ENCODE measurements around the gene TMED1. TPM values are rescaled to one million over a fixed set of nuclear protein-coding genes. Genes with fewer than 3 reads are reported as not detected.

The TMED1 gene
- total RNA-seq, 1 experiment from 2014 or later, result 21.3 TPM

GRCh38 chr19:10836479-10837330 is 693 bp upstream of the TMED1 start:
- H3K4me2 ChIP-seq, result peak overlapping the region; percentile 71
- intact Hi-C loops (cut with micrococcal nuclease; ENCODE audit: unreplicated experiment), result loop anchor here (1.0 kb wide), 3 partner anchors 27 to 119 kb away; no protein-coding TSS in a partner anchor
- peaks cover 10% of the 10 kb centered on the region; the same call in 1 of the 2 replicates for H3K79me2 ChIP-seq (ENCODE audit: low read depth)
- POLR2A ChIA-PET (ENCODE audit: unreplicated experiment), result interaction anchor here (0.5 to 1.0 kb wide), 5 partner anchors 9 to 119 kb away, joined by 3 to 24 read pairs (median 5); partner anchors contain the start of gene DNM2
- TF ChIP-seq CTCF (conservative IDR thresholded peaks at IDR 0.05), result no peak
- no peak for TF ChIP-seq EZH2 (IDR thresholded peaks at IDR 0.05; ENCODE audit: low read depth)
- H4K20me1 ChIP-seq (ENCODE audit: insufficient read depth), result no peaks in the 10 kb centered on the region
- peaks cover 8% of the 10 kb centered on the region for H3K36me3 ChIP-seq (ENCODE audit: low read depth)
- peaks cover 13% of the 10 kb centered on the region for H3K4me1 ChIP-seq (replicated peaks; ENCODE audit: insufficient read depth)
- H3K9me2 ChIP-seq (ENCODE audit: insufficient read depth), result no peaks in the 10 kb centered on the region
- no peak for DNase-seq
- CTCF ChIA-PET, result interaction anchor here (0.6 to 2.5 kb wide), 7 partner anchors 18 to 289 kb away, joined by 3 to 24 read pairs (median 12); partner anchors contain the start of gene DNM2
- H2AFZ ChIP-seq, result peak overlapping the region; percentile 91
- TSS peak; percentile 51 for BruUV-seq (replicated peaks)
- H3K27me3 ChIP-seq (ENCODE audit: insufficient read depth, low read depth), result no peaks in the 10 kb centered on the region
- no peaks in the 10 kb centered on the region for H3K9me3 ChIP-seq (ENCODE audit: insufficient read depth, low read depth)
- H3F3A ChIP-seq (ENCODE audit: insufficient read depth, low read depth), result peaks cover 32% of the 10 kb centered on the region
- H3K4me3 ChIP-seq, result peak overlapping the region; percentile 62
- H3K27ac ChIP-seq, result peak overlapping the region; percentile 89

DNA sequence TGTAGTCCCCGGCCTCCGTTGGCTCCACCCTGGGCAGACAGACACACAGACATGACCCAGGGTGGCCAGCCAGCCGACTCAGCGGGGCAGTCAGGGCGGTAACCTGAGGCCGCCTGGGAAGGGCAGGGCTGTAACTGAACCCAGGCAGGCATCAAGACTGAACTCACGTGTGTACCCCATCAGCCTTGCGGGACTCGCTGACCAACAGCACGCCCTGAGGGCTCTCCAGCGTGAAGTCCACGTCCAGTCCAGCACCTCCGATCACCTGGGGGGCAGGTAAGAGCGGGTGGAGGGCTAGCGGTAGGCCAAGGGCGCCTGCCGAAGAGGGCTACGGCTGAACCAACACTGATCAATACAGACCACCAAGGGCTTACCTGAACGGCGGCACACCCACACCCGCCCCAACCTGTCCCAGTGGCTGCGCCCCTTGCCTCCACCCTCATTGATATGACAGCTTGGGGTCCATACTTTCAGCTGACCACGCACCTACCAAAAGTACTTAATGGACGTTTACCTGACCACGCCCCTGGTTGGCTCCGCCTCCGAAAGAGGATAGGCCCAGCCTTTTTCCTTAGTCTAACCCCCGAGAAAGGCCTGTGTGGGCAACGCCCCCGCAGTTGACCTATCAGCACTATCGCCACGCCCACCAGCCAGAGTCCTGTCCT is 791 bp downstream of the TMED1 start:
- intact Hi-C loops (cut with micrococcal nuclease; ENCODE audit: unreplicated experiment), result loop anchor here (2.0 kb wide), 1 partner anchor 36 kb away; the partner anchor contains the start of gene CARM1
- peak in 1 of 2 experiments; percentile 99 for DNase-seq
- Histone ChIP-seq H3K36me3 (ENCODE audit: low read depth) (peaks cover 8% of the 10 kb centered on the region), H2AFZ (no peak overlapping the region), H3K79me2 (ENCODE audit: low read depth) (peaks cover 10% of the 10 kb centered on the region; the same call in 1 of the 2 replicates), H3F3A (ENCODE audit: insufficient read depth, low read depth) (peaks cover 32% of the 10 kb centered on the region), H4K20me1 (ENCODE audit: insufficient read depth) (no peaks in the 10 kb centered on the region), H3K4me1 (replicated peaks; ENCODE audit: insufficient read depth) (peaks cover 13% of the 10 kb centered on the region), H3K27me3 (ENCODE audit: insufficient read depth, low read depth) (no peaks in the 10 kb centered on the region), H3K4me3 (peak overlapping the region; percentile 38; the same call in 1 of the 2 replicates), H3K27ac (no peak overlapping the region), H3K9me2 (ENCODE audit: insufficient read depth) (no peaks in the 10 kb centered on the region), H3K4me2 (peak overlapping the region; percentile 58), H3K9me3 (ENCODE audit: insufficient read depth, low read depth) (no peaks in the 10 kb centered on the region)
- CTCF ChIA-PET, result interaction anchor here (0.5 to 2.5 kb wide), 6 partner anchors 14 to 156 kb away, joined by 3 to 13 read pairs (median 7); partner anchors contain the start of gene DNM2
- POLR2A ChIA-PET (ENCODE audit: unreplicated experiment), result interaction anchor here (0.6 to 0.7 kb wide), 2 partner anchors 11 to 29 kb away, joined by 3 to 5 read pairs; no protein-coding TSS in a partner anchor
- no peak for TF ChIP-seq EZH2 (IDR thresholded peaks at IDR 0.05; ENCODE audit: low read depth)
- no peak for TF ChIP-seq CTCF (conservative IDR thresholded peaks at IDR 0.05)
- BruUV-seq (replicated peaks), result no TSS peak

- Histone ChIP-seq H4K20me1 (ENCODE audit: insufficient read depth) (no peaks in the 10 kb centered on the region), H3K4me1 (replicated peaks; ENCODE audit: insufficient read depth) (peaks cover 13% of the 10 kb centered on the region), H3K9me2 (ENCODE audit: insufficient read depth) (no peaks in the 10 kb centered on the region), H3K36me3 (ENCODE audit: low read depth) (peaks cover 8% of the 10 kb centered on the region), H3K27ac (no peak overlapping the region), H3K79me2 (ENCODE audit: low read depth) (peaks cover 10% of the 10 kb centered on the region; the same call in 1 of the 2 replicates), H3K9me3 (ENCODE audit: insufficient read depth, low read depth) (no peaks in the 10 kb centered on the region), H3K27me3 (ENCODE audit: insufficient read depth, low read depth) (no peaks in the 10 kb centered on the region), H3K4me2 (no peak overlapping the region), H2AFZ (no peak overlapping the region), H3K4me3 (no peak overlapping the region), H3F3A (ENCODE audit: insufficient read depth, low read depth) (peaks cover 32% of the 10 kb centered on the region)
- TF ChIP-seq CTCF (conservative IDR thresholded peaks at IDR 0.05), result no peak
- no peak for TF ChIP-seq EZH2 (IDR thresholded peaks at IDR 0.05; ENCODE audit: low read depth)
- ChIA-PET POLR2A (ENCODE audit: unreplicated experiment) (no interaction called here), CTCF (no interaction called here)
- no TSS peak for BruUV-seq (replicated peaks)
- intact Hi-C loops (cut with micrococcal nuclease; ENCODE audit: unreplicated experiment), result no loop called here
- DNase-seq, result no peak
Measured at GRCh38 chr19:10832939-10833296, 3.1 kb downstream of the TMED1 start.
